A673 (cell line): Measurements from ENCODE around the gene GNLY.

Experiments used
- EZH2 ChIP-seq: fragments of 200-600 bp; sonication (generic); IDR thresholded peaks from 2 replicates; pipeline ENCODE4 v1.6.1; 2017; ENCODE audit warnings: borderline replicate concordance, low read depth, mild to moderate bottlenecking, mixed read lengths, antibody characterized with exemption, low read length; ENCODE audit not compliant: poor library complexity, severe bottlenecking
- TF ChIP-seq, protein P1 (sequence below): fragments of 300-800, 200-600 bp; sonication (generic); conservative IDR thresholded peaks from 2 replicates; pipeline ENCODE4 v1.5.1; 2017; ENCODE audit warnings: low read depth, mild to moderate bottlenecking, antibody characterized with exemption, low read length, moderate library complexity, mixed read lengths

DNA sequence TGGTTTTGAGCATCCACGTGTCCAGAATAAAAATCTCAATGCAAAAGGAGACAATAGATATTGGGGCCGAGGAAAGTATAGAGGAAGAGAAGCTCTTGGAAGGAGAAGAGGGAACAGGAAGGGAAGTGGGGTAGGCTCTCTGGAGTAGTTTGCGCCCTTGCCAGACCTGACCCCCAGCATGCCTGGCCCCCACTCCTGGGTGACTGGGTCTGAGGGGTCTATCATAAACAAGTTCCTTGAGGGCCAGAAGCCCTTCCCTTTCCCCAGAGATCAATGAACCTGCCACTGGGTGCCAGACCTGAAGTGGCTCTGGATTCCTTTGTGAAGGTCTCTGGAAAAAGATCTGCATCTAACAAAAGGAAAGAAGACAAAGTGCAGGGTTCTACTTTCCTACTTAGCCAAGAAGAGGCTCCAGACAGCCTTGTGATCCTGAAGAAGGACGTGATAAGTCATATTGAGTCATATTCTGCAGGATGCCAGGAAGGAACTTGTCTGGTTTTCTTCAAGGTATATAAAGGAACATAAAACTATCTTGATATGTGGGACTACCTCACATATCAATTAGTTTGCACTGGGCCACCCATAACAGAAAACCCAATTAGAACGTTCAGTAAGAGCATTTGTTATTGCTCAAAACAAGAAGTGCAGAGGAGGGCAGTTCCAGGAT, 40.9 kb downstream of the GNLY start:
- TF ChIP-seq, protein P1, sequence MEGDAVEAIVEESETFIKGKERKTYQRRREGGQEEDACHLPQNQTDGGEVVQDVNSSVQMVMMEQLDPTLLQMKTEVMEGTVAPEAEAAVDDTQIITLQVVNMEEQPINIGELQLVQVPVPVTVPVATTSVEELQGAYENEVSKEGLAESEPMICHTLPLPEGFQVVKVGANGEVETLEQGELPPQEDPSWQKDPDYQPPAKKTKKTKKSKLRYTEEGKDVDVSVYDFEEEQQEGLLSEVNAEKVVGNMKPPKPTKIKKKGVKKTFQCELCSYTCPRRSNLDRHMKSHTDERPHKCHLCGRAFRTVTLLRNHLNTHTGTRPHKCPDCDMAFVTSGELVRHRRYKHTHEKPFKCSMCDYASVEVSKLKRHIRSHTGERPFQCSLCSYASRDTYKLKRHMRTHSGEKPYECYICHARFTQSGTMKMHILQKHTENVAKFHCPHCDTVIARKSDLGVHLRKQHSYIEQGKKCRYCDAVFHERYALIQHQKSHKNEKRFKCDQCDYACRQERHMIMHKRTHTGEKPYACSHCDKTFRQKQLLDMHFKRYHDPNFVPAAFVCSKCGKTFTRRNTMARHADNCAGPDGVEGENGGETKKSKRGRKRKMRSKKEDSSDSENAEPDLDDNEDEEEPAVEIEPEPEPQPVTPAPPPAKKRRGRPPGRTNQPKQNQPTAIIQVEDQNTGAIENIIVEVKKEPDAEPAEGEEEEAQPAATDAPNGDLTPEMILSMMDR, result no peak
- TF ChIP-seq EZH2, result no peak
